Measurements from ENCODE around the gene KYNU.
"Not testable (repeated sequence)": the region's sequence is repeated elsewhere in the genome, so short reads cannot be mapped to it uniquely, and the experiment has no call there.

The KYNU gene

GRCh38 chr2:142944721-142945120 is 67.3 kb downstream of the KYNU start:
- Mint-ChIP-seq H3K27me3 (no peaks in the 10 kb centered on the region), H3K9me3 (peaks cover 13% of the 10 kb centered on the region), H3K4me1 (ENCODE audit: low read depth) (peaks cover 10% of the 10 kb centered on the region), H3K27ac (no peak overlapping the region), H3K4me3 (no peak overlapping the region), H3K36me3 (ENCODE audit: low read depth) (peaks cover 67% of the 10 kb centered on the region)
- intact Hi-C loops (cut with micrococcal nuclease), result no loop called here

- Mint-ChIP-seq H3K4me3 (no peak overlapping the region), H3K36me3 (ENCODE audit: low read depth) (peaks cover 82% of the 10 kb centered on the region), H3K27me3 (no peaks in the 10 kb centered on the region), H3K27ac (no peak overlapping the region), H3K9me3 (peaks cover 22% of the 10 kb centered on the region), H3K4me1 (ENCODE audit: low read depth) (peaks cover 10% of the 10 kb centered on the region)
- intact Hi-C loops (cut with micrococcal nuclease), result no loop called here
These were observed 69.5 kb downstream of the KYNU start for GRCh38 chr2:142946941-142947340.

- H3K27ac Mint-ChIP-seq; intact Hi-C loops (cut with micrococcal nuclease); H3K4me3 Mint-ChIP-seq; H3K27me3 Mint-ChIP-seq; H3K4me1 Mint-ChIP-seq (ENCODE audit: low read depth): not testable (repeated sequence)
- peaks cover 22% of the 10 kb centered on the region for H3K9me3 Mint-ChIP-seq
- H3K36me3 Mint-ChIP-seq (ENCODE audit: low read depth), result peaks cover 87% of the 10 kb centered on the region
These were observed 71.3 kb downstream of the KYNU start for GRCh38 chr2:142948723-142949122.

- H3K27me3 Mint-ChIP-seq; intact Hi-C loops (cut with micrococcal nuclease); H3K27ac Mint-ChIP-seq; H3K4me3 Mint-ChIP-seq; H3K4me1 Mint-ChIP-seq (ENCODE audit: low read depth): not testable (repeated sequence)
- Mint-ChIP-seq H3K9me3 (peaks cover 22% of the 10 kb centered on the region), H3K36me3 (ENCODE audit: low read depth) (peaks cover 88% of the 10 kb centered on the region)
These were observed 72.9 kb downstream of the KYNU start for GRCh38 chr2:142950323-142950722.

- Mint-ChIP-seq H3K36me3 (ENCODE audit: low read depth) (peaks cover 87% of the 10 kb centered on the region), H3K27me3 (no peaks in the 10 kb centered on the region), H3K4me1 (ENCODE audit: low read depth) (peaks cover 10% of the 10 kb centered on the region), H3K27ac (no peak overlapping the region), H3K4me3 (no peak overlapping the region), H3K9me3 (peaks cover 22% of the 10 kb centered on the region)
- intact Hi-C loops (cut with micrococcal nuclease), result no loop called here
These were observed 73.9 kb downstream of the KYNU start for GRCh38 chr2:142951190-142952007.

- no peak overlapping the region for H3K4me3 Mint-ChIP-seq
- no peaks in the 10 kb centered on the region for H3K27me3 Mint-ChIP-seq
- peaks cover 10% of the 10 kb centered on the region for H3K4me1 Mint-ChIP-seq (ENCODE audit: low read depth)
- intact Hi-C loops (cut with micrococcal nuclease), result no loop called here
- H3K27ac Mint-ChIP-seq, result no peak overlapping the region
- peaks cover 80% of the 10 kb centered on the region for H3K36me3 Mint-ChIP-seq (ENCODE audit: low read depth)
- peaks cover 22% of the 10 kb centered on the region for H3K9me3 Mint-ChIP-seq
These were observed 74.6 kb downstream of the KYNU start for GRCh38 chr2:142952018-142952417.

GRCh38 chr2:142952793-142953494 is 75.5 kb downstream of the KYNU start:
- H3K4me3 Mint-ChIP-seq, result no peak overlapping the region
- H3K4me1 Mint-ChIP-seq (ENCODE audit: low read depth), result peaks cover 10% of the 10 kb centered on the region
- H3K27me3 Mint-ChIP-seq, result no peaks in the 10 kb centered on the region
- intact Hi-C loops (cut with micrococcal nuclease), result no loop called here
- H3K27ac Mint-ChIP-seq, result no peak overlapping the region
- peaks cover 21% of the 10 kb centered on the region for H3K9me3 Mint-ChIP-seq
- peaks cover 76% of the 10 kb centered on the region for H3K36me3 Mint-ChIP-seq (ENCODE audit: low read depth)

GRCh38 chr2:142954493-142954892 is 77.0 kb downstream of the KYNU start:
- Mint-ChIP-seq H3K4me3 (no peak overlapping the region), H3K27ac (no peak overlapping the region), H3K9me3 (peaks cover 11% of the 10 kb centered on the region), H3K36me3 (ENCODE audit: low read depth) (peaks cover 76% of the 10 kb centered on the region), H3K4me1 (ENCODE audit: low read depth) (no peaks in the 10 kb centered on the region), H3K27me3 (no peaks in the 10 kb centered on the region)
- intact Hi-C loops (cut with micrococcal nuclease), result no loop called here

GRCh38 chr2:142957144-142957543 is 79.7 kb downstream of the KYNU start:
- no peaks in the 10 kb centered on the region for H3K27me3 Mint-ChIP-seq
- peaks cover 76% of the 10 kb centered on the region for H3K36me3 Mint-ChIP-seq (ENCODE audit: low read depth)
- H3K4me3 Mint-ChIP-seq, result no peak overlapping the region
- intact Hi-C loops (cut with micrococcal nuclease), result no loop called here
- H3K9me3 Mint-ChIP-seq, result no peaks in the 10 kb centered on the region
- no peaks in the 10 kb centered on the region for H3K4me1 Mint-ChIP-seq (ENCODE audit: low read depth)
- no peak overlapping the region for H3K27ac Mint-ChIP-seq

GRCh38 chr2:142961202-142961601 is 83.7 kb downstream of the KYNU start:
- Mint-ChIP-seq H3K27me3 (no peaks in the 10 kb centered on the region), H3K27ac (no peak overlapping the region), H3K4me3 (no peak overlapping the region), H3K4me1 (ENCODE audit: low read depth) (no peaks in the 10 kb centered on the region), H3K36me3 (ENCODE audit: low read depth) (peaks cover 87% of the 10 kb centered on the region), H3K9me3 (no peaks in the 10 kb centered on the region)
- intact Hi-C loops (cut with micrococcal nuclease), result no loop called here

GRCh38 chr2:142965443-142965842 is 88.0 kb downstream of the KYNU start:
- H3K4me1 Mint-ChIP-seq (ENCODE audit: low read depth), result no peaks in the 10 kb centered on the region
- H3K36me3 Mint-ChIP-seq (ENCODE audit: low read depth), result peaks cover 90% of the 10 kb centered on the region
- H3K4me3 Mint-ChIP-seq, result no peak overlapping the region
- intact Hi-C loops (cut with micrococcal nuclease), result no loop called here
- no peaks in the 10 kb centered on the region for H3K9me3 Mint-ChIP-seq
- no peaks in the 10 kb centered on the region for H3K27me3 Mint-ChIP-seq
- H3K27ac Mint-ChIP-seq, result no peak overlapping the region

- intact Hi-C loops (cut with micrococcal nuclease), result no loop called here
- Mint-ChIP-seq H3K9me3 (no peaks in the 10 kb centered on the region), H3K27me3 (no peaks in the 10 kb centered on the region), H3K36me3 (ENCODE audit: low read depth) (peaks cover 90% of the 10 kb centered on the region), H3K4me1 (ENCODE audit: low read depth) (no peaks in the 10 kb centered on the region), H3K27ac (no peak overlapping the region), H3K4me3 (no peak overlapping the region)
These were observed 88.8 kb downstream of the KYNU start for GRCh38 chr2:142966284-142966683.

- H3K27me3 Mint-ChIP-seq, result no peaks in the 10 kb centered on the region
- intact Hi-C loops (cut with micrococcal nuclease), result no loop called here
- peaks cover 89% of the 10 kb centered on the region for H3K36me3 Mint-ChIP-seq (ENCODE audit: low read depth)
- H3K4me1 Mint-ChIP-seq (ENCODE audit: low read depth), result peaks cover 1% of the 10 kb centered on the region
- H3K9me3 Mint-ChIP-seq, result no peaks in the 10 kb centered on the region
- H3K4me3 Mint-ChIP-seq, result no peak overlapping the region
- no peak overlapping the region for H3K27ac Mint-ChIP-seq
These were observed 89.6 kb downstream of the KYNU start for GRCh38 chr2:142967060-142967459.

GRCh38 chr2:142973160-142973821 is 95.8 kb downstream of the KYNU start:
- intact Hi-C loops (cut with micrococcal nuclease), result no loop called here
- Mint-ChIP-seq H3K27ac (no peak overlapping the region), H3K36me3 (ENCODE audit: low read depth) (peaks cover 85% of the 10 kb centered on the region), H3K9me3 (no peaks in the 10 kb centered on the region), H3K4me1 (ENCODE audit: low read depth) (peaks cover 17% of the 10 kb centered on the region), H3K27me3 (no peaks in the 10 kb centered on the region), H3K4me3 (no peak overlapping the region)
